ENCODE results near the gene ISM1.

GRCh38 chr20:13341737-13342393, 120.8 kb downstream of the ISM1 start:
- TF ChIP-seq ZNF225 (CRISPR knock-in tag; IDR thresholded peaks at IDR 0.05) (no peak), RFX5 (IDR thresholded peaks at IDR 0.05; ENCODE audit: low read depth, low read length) (no peak), PRDM4 (CRISPR knock-in tag; IDR thresholded peaks at IDR 0.05; ENCODE audit: borderline replicate concordance) (no peak), POLR2A (IDR thresholded peaks at IDR 0.05; ENCODE audit: insufficient read depth in 1 of 2, low read depth in 2 of 2, low read length in 2 of 2) (no peak), ZNF180 (CRISPR knock-in tag; IDR thresholded peaks at IDR 0.05; ENCODE audit: borderline replicate concordance, low read depth) (no peak), KAT7 (CRISPR knock-in tag; IDR thresholded peaks at IDR 0.05; ENCODE audit: borderline replicate concordance) (no peak), KLF13 (CRISPR knock-in tag; IDR thresholded peaks at IDR 0.05) (no peak), ZBTB26 (CRISPR knock-in tag; IDR thresholded peaks at IDR 0.05; ENCODE audit: borderline replicate concordance) (no peak), MYNN (CRISPR knock-in tag; IDR thresholded peaks at IDR 0.05; ENCODE audit: low read depth) (no peak), ZNF30 (CRISPR knock-in tag; IDR thresholded peaks at IDR 0.05) (no peak), CTCF (CRISPR knock-in tag; IDR thresholded peaks at IDR 0.05) (no peak), ZNF883 (CRISPR knock-in tag; IDR thresholded peaks at IDR 0.05; ENCODE audit: not compliant biosample characterization) (no peak), BHLHE40 (IDR thresholded peaks at IDR 0.05; ENCODE audit: low read length) (no peak), ZNF547 (CRISPR knock-in tag; IDR thresholded peaks at IDR 0.05) (no peak)

Measured in HepG2 (cell line).